Activated naive CD4-positive, alpha-beta T cell (primary cell): ENCODE results near the gene BCL2L1.
"Not testable (repeated sequence)": the region's sequence is repeated elsewhere in the genome, so short reads cannot be mapped to it uniquely, and the experiment has no call there.

Source experiments
- DNase-seq, 4 experiments: peaks; one replicate each; lab custom pipeline; 2025; lab: John Stamatoyannopoulos, UW

Gene BCL2L1

GRCh38 chr20:31674895-31675827 lies 47.5 kb downstream of the BCL2L1 start:
- peak in 3 of 4 experiments; percentile 4 to 22 (median 10) for DNase-seq

- DNase-seq = no peak
These were observed 48.7 kb downstream of the BCL2L1 start for GRCh38 chr20:31673943-31674463.

DNA sequence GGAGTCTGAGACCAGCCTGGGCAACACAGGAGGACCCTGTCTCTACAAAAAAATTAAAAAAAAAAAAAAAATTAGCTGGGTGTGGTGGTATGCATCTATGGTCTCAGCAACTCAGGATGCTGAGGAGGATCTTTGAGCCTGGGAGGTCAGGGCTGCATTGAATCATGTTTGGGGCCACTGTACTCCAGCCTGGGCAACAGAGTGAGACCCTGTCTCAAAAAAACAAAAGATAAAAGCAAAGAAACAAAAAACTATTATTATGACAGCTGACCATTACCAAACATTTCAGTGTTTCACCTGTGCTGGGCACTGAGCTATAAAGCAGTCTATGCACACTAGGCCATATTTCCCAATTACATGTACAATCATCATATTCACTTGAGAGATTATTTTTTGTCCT lies 49.2 kb downstream of the BCL2L1 start:
- no peak for DNase-seq

DNA sequence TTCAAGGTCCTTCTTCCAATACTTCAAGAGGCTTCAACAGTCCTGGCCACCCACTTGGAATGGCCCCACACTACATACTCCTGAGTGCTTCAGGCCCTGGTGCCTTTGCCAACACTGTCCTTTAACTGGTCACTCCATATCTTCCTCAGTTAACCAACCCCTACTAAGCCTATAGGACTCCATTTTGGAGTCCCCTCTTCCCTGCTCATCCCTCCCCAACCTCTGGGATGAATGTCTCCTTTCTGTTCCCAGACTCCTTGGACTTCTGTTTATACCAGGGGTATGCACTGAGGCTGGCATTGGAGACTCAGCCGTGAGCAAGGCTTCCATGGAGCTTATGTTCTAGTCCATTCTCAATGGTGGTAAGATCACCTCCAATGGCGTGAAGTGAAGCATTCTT lies 51.3 kb downstream of the BCL2L1 start:
- DNase-seq = no peak

GRCh38 chr20:31670371-31671228 lies 52.1 kb downstream of the BCL2L1 start:
- DNase-seq = no peak

DNA sequence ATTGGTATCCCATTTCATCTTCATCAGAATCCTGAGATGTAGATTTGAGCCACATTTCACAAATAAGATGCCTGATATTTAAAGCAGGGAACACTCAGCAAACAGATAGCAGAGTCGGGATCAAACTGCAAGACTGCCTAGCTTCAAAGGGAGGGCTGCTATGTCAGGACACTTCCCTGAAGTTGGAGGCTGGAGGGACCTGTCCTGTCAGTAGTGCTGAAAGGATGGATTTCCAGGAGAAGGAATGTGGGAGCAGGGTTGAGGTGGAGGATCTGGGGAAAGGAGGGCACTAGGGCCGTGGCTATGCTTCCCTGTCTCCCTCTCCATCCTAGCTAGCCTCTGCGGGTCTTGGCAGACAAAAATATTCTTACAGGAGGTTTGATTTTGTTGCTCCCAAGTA lies 52.8 kb downstream of the BCL2L1 start:
- DNase-seq = no peak

DNA sequence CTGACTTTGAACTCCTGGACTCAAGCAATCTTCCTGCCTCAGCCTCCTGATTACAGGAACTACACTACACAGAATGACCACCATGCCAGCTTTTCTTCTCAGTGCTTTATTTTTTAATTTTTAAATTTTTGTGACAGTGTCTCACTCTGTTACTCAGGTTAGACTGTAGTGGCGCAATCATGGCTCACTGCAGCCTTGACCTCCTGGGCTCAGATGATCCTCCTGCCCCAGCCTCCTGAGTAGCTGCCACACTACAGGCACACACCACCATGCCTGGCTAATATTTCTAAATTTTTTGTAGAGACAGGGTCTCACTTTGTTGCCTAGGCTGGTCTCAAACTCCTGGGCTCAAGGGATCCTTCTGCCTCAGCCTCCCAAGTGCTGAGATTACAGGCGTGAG lies 53.7 kb downstream of the BCL2L1 start:
- not testable (repeated sequence) for DNase-seq

DNA sequence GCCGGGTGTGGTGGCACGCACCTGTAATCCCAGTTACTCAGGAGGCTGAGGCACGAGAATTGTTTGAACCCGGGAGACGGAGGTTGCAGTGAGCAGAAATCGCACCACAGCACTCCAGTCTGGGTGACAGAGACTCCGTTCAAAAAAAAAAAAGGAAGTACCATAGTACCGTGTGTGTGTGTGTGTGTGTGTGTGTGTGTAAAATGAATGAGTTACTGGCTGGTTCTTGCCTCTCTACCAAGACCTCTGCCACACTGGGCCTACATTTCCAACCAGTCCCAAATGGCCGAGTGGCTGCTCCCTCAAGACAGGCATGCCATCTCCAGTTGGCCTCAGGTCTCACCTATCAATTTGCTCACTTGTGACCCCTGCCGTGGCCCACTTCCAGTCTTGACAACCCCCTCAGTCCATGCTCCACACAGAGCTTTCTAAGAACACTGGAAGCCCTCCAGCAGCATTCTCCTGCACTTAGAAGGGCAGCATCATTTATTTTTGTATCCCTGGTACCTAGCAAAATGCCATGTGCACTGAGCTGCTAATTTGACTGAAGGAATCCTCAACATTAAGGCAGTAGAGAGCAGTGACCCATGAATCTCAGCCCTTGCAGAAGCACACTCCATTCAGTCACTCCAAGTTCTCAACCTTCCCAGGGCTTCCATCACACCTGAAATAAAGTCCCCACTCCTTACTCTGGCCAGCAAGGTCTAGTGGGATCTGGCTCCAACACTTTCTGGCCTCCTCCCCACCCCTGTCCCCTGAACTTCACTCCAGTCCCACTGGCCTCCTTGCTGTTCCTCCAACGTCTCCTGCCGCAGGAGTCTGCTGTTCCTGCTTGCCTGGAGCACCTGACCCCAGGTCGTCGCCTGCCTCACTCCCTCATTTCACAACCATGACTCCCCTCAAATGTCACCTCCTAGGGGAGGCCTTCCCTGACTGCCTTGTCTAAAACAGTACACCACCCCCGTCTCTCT lies 55.1 kb downstream of the BCL2L1 start:
- DNase-seq = no peak

- DNase-seq = no peak
These were observed 56.2 kb downstream of the BCL2L1 start for GRCh38 chr20:31666258-31667042.

DNA sequence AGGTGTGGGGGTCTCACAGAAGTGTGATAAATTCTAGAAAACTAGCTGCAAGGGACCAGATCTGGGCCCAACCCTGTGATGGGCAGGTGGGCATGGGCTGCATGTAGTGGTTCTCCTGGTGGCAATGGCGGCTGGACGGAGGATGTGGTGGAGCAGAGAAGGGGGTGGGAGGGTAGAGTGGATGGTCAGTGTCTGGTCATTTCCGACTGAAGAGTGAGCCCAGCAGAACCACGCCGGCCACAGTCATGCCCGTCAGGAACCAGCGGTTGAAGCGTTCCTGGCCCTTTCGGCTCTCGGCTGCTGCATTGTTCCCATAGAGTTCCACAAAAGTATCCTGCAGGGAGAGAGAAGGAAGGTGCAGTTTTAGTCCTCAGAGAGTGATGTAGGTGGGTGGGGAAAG lies 56.9 kb downstream of the BCL2L1 start:
- DNase-seq = no peak

- no peak for DNase-seq
These were observed 57.8 kb downstream of the BCL2L1 start for GRCh38 chr20:31664696-31665354.

GRCh38 chr20:31663838-31664695 lies 58.6 kb downstream of the BCL2L1 start:
- DNase-seq = no peak

GRCh38 chr20:31663524-31663837 lies 59.2 kb downstream of the BCL2L1 start:
- DNase-seq = no peak

GRCh38 chr20:31662372-31662854 lies 60.3 kb downstream of the BCL2L1 start:
- DNase-seq = no peak

- peak; percentile 69 to 82 (median 78) for DNase-seq
These were observed 60.9 kb downstream of the BCL2L1 start for GRCh38 chr20:31661625-31662371.

DNA sequence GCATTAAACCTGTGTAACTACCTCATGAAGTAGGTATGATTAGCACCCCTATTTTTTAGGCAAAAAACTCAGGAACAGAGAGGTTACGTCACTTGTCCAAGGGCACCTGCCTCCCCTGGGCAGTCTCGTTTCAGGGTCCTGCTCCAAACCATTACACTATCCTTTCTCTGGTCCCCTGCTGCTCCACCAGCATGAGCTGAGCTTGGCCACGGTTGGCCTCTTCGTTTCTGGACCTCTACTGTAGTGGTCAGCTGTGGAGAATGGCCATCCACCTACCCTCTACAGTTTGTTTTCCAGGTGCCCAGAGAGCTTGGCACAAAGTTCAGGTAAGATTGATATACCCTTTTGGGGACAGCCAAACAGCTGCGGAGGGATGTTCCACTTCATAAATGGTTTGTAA lies 68.1 kb downstream of the BCL2L1 start:
- DNase-seq = no peak

DNA sequence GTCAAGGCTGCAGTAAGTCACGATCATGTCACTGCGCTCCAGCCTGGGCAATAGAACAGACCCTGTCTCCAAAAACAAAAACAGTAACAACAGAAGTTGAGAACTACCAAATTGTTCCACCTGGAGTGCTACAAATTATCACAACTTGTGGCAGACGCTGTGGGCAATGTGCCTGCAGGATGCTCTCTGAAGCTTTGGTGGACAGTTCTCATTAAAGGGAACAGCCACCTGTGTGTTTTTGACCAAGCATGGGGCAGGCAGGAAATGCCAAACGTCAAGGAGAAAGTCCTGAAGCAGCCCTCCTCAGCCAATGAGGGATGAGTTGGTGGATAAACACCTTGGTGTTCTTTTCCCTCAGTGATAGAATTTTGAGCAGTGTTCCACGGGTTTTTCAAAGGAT lies 69.1 kb downstream of the BCL2L1 start:
- DNase-seq = no peak

DNA sequence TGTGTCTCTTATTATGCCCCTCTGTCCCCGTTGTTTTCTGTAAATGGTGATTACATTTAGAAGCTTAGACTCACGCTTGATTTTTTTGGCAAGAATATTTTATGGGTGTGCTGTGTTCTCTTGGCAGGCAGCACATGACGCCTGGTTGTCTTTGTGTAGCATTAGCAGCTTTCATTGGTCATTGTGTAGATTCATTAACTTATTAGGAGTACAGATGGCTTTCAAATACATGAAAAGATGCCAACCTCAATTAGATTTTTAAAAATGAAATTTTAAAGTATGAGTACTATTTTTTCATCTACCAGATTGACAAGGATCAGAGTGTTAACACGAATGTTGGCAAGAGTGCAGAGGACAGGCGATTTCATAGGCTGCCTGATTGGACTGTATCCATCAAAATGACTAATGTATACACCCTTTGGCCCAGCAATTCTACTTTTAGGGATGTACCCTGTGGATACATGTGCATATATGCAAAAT lies 69.7 kb downstream of the BCL2L1 start:
- no peak for DNase-seq
